Muscle of arm (tissue), 12 donors: ENCODE data around the gene ADGRL3. TPM values are rescaled to one million over a fixed set of nuclear protein-coding genes. Genes with fewer than 3 reads are reported as not detected.

Experiments
- DNase-seq: peaks from one replicate; pipeline ENCODE4 v3.0.0-alpha.2; 2013
- polyA plus RNA-seq, 12 donors: library from polyadenylated mRNA; unstranded; fragments of 120-200 nt; gene quantifications; one replicate each; pipeline ENCODE4 v1.2.1, GENCODE V29; 2013; ENCODE audit not compliant: insufficient read length in 12 of 12

Gene ADGRL3
- polyA plus RNA-seq, 12 donors, result 20.7 to 34.2 (median 24.4) TPM; not detected in 1

- DNase-seq, result no peak
These were observed 793.9 kb downstream of the ADGRL3 start for GRCh38 chr4:61994036-61994435.

GRCh38 chr4:61995717-61996340 lies 795.7 kb downstream of the ADGRL3 start:
- DNase-seq, result no peak

- DNase-seq, result no peak
These were observed 796.8 kb downstream of the ADGRL3 start for GRCh38 chr4:61996943-61997342.

GRCh38 chr4:61997831-61998230 lies 797.7 kb downstream of the ADGRL3 start:
- no peak for DNase-seq

- DNase-seq, result no peak
These were observed 803.6 kb downstream of the ADGRL3 start for GRCh38 chr4:62003695-62004094.

GRCh38 chr4:62004881-62005280 lies 804.8 kb downstream of the ADGRL3 start:
- DNase-seq, result no peak

GRCh38 chr4:62006108-62006507 lies 806.0 kb downstream of the ADGRL3 start:
- no peak for DNase-seq

GRCh38 chr4:62015043-62015739 lies 815.1 kb downstream of the ADGRL3 start:
- DNase-seq, result no peak

- DNase-seq, result no peak
These were observed 818.4 kb downstream of the ADGRL3 start for GRCh38 chr4:62018537-62018936.

- no peak for DNase-seq
These were observed 823.5 kb downstream of the ADGRL3 start for GRCh38 chr4:62023633-62024032.

- no peak for DNase-seq
These were observed 828.6 kb downstream of the ADGRL3 start for GRCh38 chr4:62028745-62029144.

- DNase-seq, result no peak
These were observed 830.8 kb downstream of the ADGRL3 start for GRCh38 chr4:62030958-62031357.

GRCh38 chr4:62037571-62037970 lies 837.4 kb downstream of the ADGRL3 start:
- DNase-seq, result no peak

- no peak for DNase-seq
These were observed 851.2 kb downstream of the ADGRL3 start for GRCh38 chr4:62051332-62051731.

GRCh38 chr4:62053974-62054373 lies 853.8 kb downstream of the ADGRL3 start:
- no peak for DNase-seq

GRCh38 chr4:62057031-62057430 lies 856.9 kb downstream of the ADGRL3 start:
- DNase-seq, result no peak

- DNase-seq, result peak; percentile 20
These were observed 858.4 kb downstream of the ADGRL3 start for GRCh38 chr4:62058571-62058970.

GRCh38 chr4:62070291-62070852 lies 870.2 kb downstream of the ADGRL3 start:
- no peak for DNase-seq

GRCh38 chr4:62075089-62075488 lies 875.0 kb downstream of the ADGRL3 start:
- no peak for DNase-seq

GRCh38 chr4:62075521-62075920 lies 875.4 kb downstream of the ADGRL3 start:
- no peak for DNase-seq

GRCh38 chr4:62077406-62077805 lies 877.3 kb downstream of the ADGRL3 start:
- DNase-seq, result no peak

GRCh38 chr4:62080431-62080830 lies 880.3 kb downstream of the ADGRL3 start:
- DNase-seq, result no peak

GRCh38 chr4:62087706-62088105 lies 887.6 kb downstream of the ADGRL3 start:
- no peak for DNase-seq
